HEK293 (cell line): ENCODE results near the gene CELF4.

Experiments used
- CTCF ChIA-PET: fragments of 350-600 bp; formaldehyde crosslinking; extraction: SDS; loops from one replicate; lab custom pipeline; 2021; ENCODE audit warnings: antibody characterized with exemption; lab: Yijun Ruan, JAX
- POLR2A ChIA-PET: fragments of 300-600 bp; formaldehyde crosslinking; extraction: SDS; loops from one replicate; lab custom pipeline; 2020; ENCODE audit warnings: antibody characterized with exemption, inconsistent platforms; lab: Yijun Ruan, JAX
- H3K27ac ChIP-seq: fragments of 200-500 bp; sonication (Bioruptor generic); 2 replicates; pipeline ENCODE4 v1.5.1; 2014; ENCODE audit warnings: low read depth, low read length, control low read depth, inconsistent platforms; ENCODE audit errors: extremely low read depth
- H3K36me3 ChIP-seq, 2 experiments: fragments of 200-500 bp in 1 of 2; sonication (Bioruptor generic) in 1 of 2; 1 replicate in 1 of 2; 2 replicates in 1 of 2; pipeline ENCODE4 v1.5.1; 2014 to 2017; ENCODE audit warnings: inconsistent platforms in 2 of 2, low read length in 2 of 2; ENCODE audit not compliant: control insufficient read depth in 2 of 2, insufficient read depth in 1 of 2
- H3K4me1 ChIP-seq: fragments of 200-500 bp; sonication (Bioruptor generic); 2 replicates; pipeline ENCODE4 v1.5.1; 2014; ENCODE audit warnings: mild to moderate bottlenecking, low read length, inconsistent platforms; ENCODE audit not compliant: control insufficient read depth, insufficient read depth
- H3K4me3 ChIP-seq: 2 replicates; pipeline ENCODE4 v1.5.1; 2011; ENCODE audit warnings: low read depth, mild to moderate bottlenecking, control low read depth, low read length, moderate library complexity
- H3K9me3 ChIP-seq: fragments of 200-500 bp; sonication (Bioruptor generic); 2 replicates; pipeline ENCODE4 v1.5.1; 2014; ENCODE audit warnings: low read depth, low read length, inconsistent platforms; ENCODE audit not compliant: control insufficient read depth, insufficient read depth
- CTCF ChIP-seq: fragments of 450-650 bp; formaldehyde crosslinking; IDR thresholded peaks from 2 replicates; pipeline ENCODE4 v1.5.1; 2016; ENCODE audit warnings: missing biosample characterization, missing genetic modification characterization
- PRDM1 ChIP-seq: fragments of 450-650 bp; formaldehyde crosslinking; IDR thresholded peaks from 2 replicates; pipeline ENCODE4; 2016; ENCODE audit warnings: missing biosample characterization, missing genetic modification characterization
- REPIN1 ChIP-seq: fragments of 450-650 bp; formaldehyde crosslinking; IDR thresholded peaks from 2 replicates; pipeline ENCODE4 v1.5.1; 2017; ENCODE audit warnings: missing biosample characterization, missing genetic modification characterization, low read depth
- TRIM28 ChIP-seq: IDR thresholded peaks from 2 replicates; pipeline ENCODE4 v1.6.1; 2011; ENCODE audit warnings: low read length, control low read depth, borderline replicate concordance
- ZBTB20 ChIP-seq: fragments of 450-650 bp; formaldehyde crosslinking; IDR thresholded peaks from 2 replicates; pipeline ENCODE4 v1.5.1; 2016; ENCODE audit warnings: missing biosample characterization, missing genetic modification characterization
- ZBTB26 ChIP-seq: fragments of 450-650 bp; formaldehyde crosslinking; optimal IDR thresholded peaks from 2 replicates; pipeline ENCODE3; 2016; ENCODE audit warnings: missing biosample characterization, mild to moderate bottlenecking, missing genetic modification characterization
- ZBTB8A ChIP-seq: fragments of 450-650 bp; formaldehyde crosslinking; IDR thresholded peaks from 2 replicates; pipeline ENCODE4 v1.5.1; 2016; ENCODE audit warnings: missing biosample characterization, missing genetic modification characterization
- ZEB2 ChIP-seq: fragments of 450-650 bp; formaldehyde crosslinking; IDR thresholded peaks from 2 replicates; pipeline ENCODE4 v1.5.1; 2016; ENCODE audit warnings: missing biosample characterization, missing genetic modification characterization
- ZFHX2 ChIP-seq: fragments of 450-650 bp; formaldehyde crosslinking; conservative IDR thresholded peaks from 2 replicates; pipeline ENCODE4 v1.5.1; 2016; ENCODE audit warnings: missing biosample characterization, missing genetic modification characterization
- ZFP37 ChIP-seq: fragments of 450-650 bp; formaldehyde crosslinking; IDR thresholded peaks from 2 replicates; pipeline ENCODE4 v1.5.1; 2016; ENCODE audit warnings: missing biosample characterization, missing genetic modification characterization
- ZNF174 ChIP-seq: fragments of 450-650 bp; formaldehyde crosslinking; IDR thresholded peaks from 2 replicates; pipeline ENCODE4 v1.5.0; 2017; ENCODE audit warnings: missing biosample characterization, mild to moderate bottlenecking, missing genetic modification characterization
- ZNF280D ChIP-seq: fragments of 450-650 bp; formaldehyde crosslinking; IDR thresholded peaks from 2 replicates; pipeline ENCODE4 v1.5.1; 2016; ENCODE audit warnings: missing biosample characterization, missing genetic modification characterization
- ZNF341 ChIP-seq: fragments of 450-650 bp; formaldehyde crosslinking; IDR thresholded peaks from 2 replicates; pipeline ENCODE4; 2016; ENCODE audit warnings: low read depth, missing biosample characterization, missing genetic modification characterization
- ZNF398 ChIP-seq: fragments of 450-650 bp; formaldehyde crosslinking; IDR thresholded peaks from 2 replicates; pipeline ENCODE4 v1.5.1; 2017; ENCODE audit warnings: missing biosample characterization, missing genetic modification characterization
- ZNF501 ChIP-seq: fragments of 450-650 bp; formaldehyde crosslinking; IDR thresholded peaks from 2 replicates; pipeline ENCODE4 v1.5.1; 2016; ENCODE audit warnings: missing biosample characterization, missing genetic modification characterization
- ZNF544 ChIP-seq: fragments of 450-650 bp; formaldehyde crosslinking; IDR thresholded peaks from 2 replicates; pipeline ENCODE4 v1.5.0; 2017; ENCODE audit warnings: missing biosample characterization, missing genetic modification characterization
- ZNF549 ChIP-seq: fragments of 450-650 bp; IDR thresholded peaks from 2 replicates; pipeline ENCODE4 v1.5.1; 2018; ENCODE audit warnings: missing biosample characterization, missing genetic modification characterization, mild to moderate bottlenecking, inconsistent platforms, moderate library complexity
- ZNF571 ChIP-seq: fragments of 450-650 bp; formaldehyde crosslinking; IDR thresholded peaks from 2 replicates; pipeline ENCODE4 v1.5.0; 2017; ENCODE audit warnings: missing biosample characterization, missing genetic modification characterization
- ZNF600 ChIP-seq: fragments of 450-650 bp; formaldehyde crosslinking; IDR thresholded peaks from 2 replicates; pipeline ENCODE4 v1.5.1; 2016; ENCODE audit warnings: missing biosample characterization, missing genetic modification characterization
- ZNF645 ChIP-seq: fragments of 450-650 bp; formaldehyde crosslinking; IDR thresholded peaks from 2 replicates; pipeline ENCODE4; 2016; ENCODE audit warnings: missing biosample characterization, missing genetic modification characterization
- ZNF654 ChIP-seq: fragments of 450-650 bp; formaldehyde crosslinking; IDR thresholded peaks from 2 replicates; pipeline ENCODE4 v1.5.1; 2016; ENCODE audit warnings: low read depth, missing biosample characterization, missing genetic modification characterization
- ZNF692 ChIP-seq: fragments of 450-650 bp; formaldehyde crosslinking; IDR thresholded peaks from 2 replicates; pipeline ENCODE4 v1.5.1; 2016; ENCODE audit warnings: missing biosample characterization, missing genetic modification characterization
- ZNF777 ChIP-seq: fragments of 450-650 bp; formaldehyde crosslinking; IDR thresholded peaks from 2 replicates; pipeline ENCODE4 v1.5.1; 2017; ENCODE audit warnings: missing biosample characterization, missing genetic modification characterization, borderline replicate concordance
- ZNF843 ChIP-seq: fragments of 450-650 bp; formaldehyde crosslinking; IDR thresholded peaks from 2 replicates; pipeline ENCODE4 v1.5.1; 2016; ENCODE audit warnings: missing biosample characterization, missing genetic modification characterization
- ZSCAN18 ChIP-seq: fragments of 450-650 bp; formaldehyde crosslinking; IDR thresholded peaks from 2 replicates; pipeline ENCODE4 v1.5.1; 2016; ENCODE audit warnings: missing biosample characterization, missing genetic modification characterization

Gene CELF4

GRCh38 chr18:37565101-37565976 is at the start of gene CELF4:
Gene CELF4 (minus strand): TSS chr18:37565798.
- ChIA-PET POLR2A (no interaction called here), CTCF (interaction anchor here (0.6 kb wide), 1 partner anchor 89 kb away, joined by 3 read pairs; no protein-coding TSS in a partner anchor)
- Histone ChIP-seq H3K36me3 (no peaks in the 10 kb centered on the region), H3K9me3 (no peaks in the 10 kb centered on the region), H3K27ac (no peak within 1 kb of the TSS), H3K4me1 (no peaks in the 10 kb centered on the region), H3K4me3 (peak within 1 kb of the TSS; percentile 36)
- TF ChIP-seq ZFHX2 (tag by site-specific recombination) (0 out of 2 replicates have a peak, but pooled peaks have one; percentile 17), ZNF571 (tag by site-specific recombination) (no peak), ZNF501 (tag by site-specific recombination) (no peak), ZNF549 (tag by site-specific recombination) (no peak), ZNF341 (no peak), ZNF174 (tag by site-specific recombination) (no peak), ZNF280D (tag by site-specific recombination) (peak; percentile 63; the same call in 1 of the 2 replicates), ZNF843 (tag by site-specific recombination) (0 out of 2 replicates have a peak, but pooled peaks have one; percentile 36), ZNF600 (0 out of 2 replicates have a peak, but pooled peaks have one; percentile 37), ZNF654 (tag by site-specific recombination) (no peak), ZNF398 (tag by site-specific recombination) (peak; percentile 90), ZBTB26 (tag by site-specific recombination) (peak; percentile 30), ZFP37 (tag by site-specific recombination) (no peak; the same call in 1 of the 2 replicates), ZEB2 (tag by site-specific recombination) (no peak), CTCF (no peak), ZNF544 (no peak), PRDM1 (tag by site-specific recombination) (peak; percentile 97), ZSCAN18 (tag by site-specific recombination) (peak; percentile 70; the same call in 1 of the 2 replicates), ZNF645 (tag by site-specific recombination) (no peak), ZBTB8A (tag by site-specific recombination) (peak; percentile 40; the same call in 1 of the 2 replicates), REPIN1 (tag by site-specific recombination) (no peak), ZNF777 (tag by site-specific recombination) (peak; percentile 60; the same call in 1 of the 2 replicates), ZNF692 (peak; percentile 76), ZBTB20 (tag by site-specific recombination) (peak; percentile 46), TRIM28 (no peak)
